Left cardiac atrium (tissue), 4 donors: ENCODE measurements around the gene KRT84. TPM values are rescaled to one million over a fixed set of nuclear protein-coding genes. Genes with fewer than 3 reads are reported as not detected.
A peak's percentile ranks its signal among the peaks of the same experiment; 100 is the strongest.

Source experiments
- ATAC-seq, 2 donors: fragments of 200-7000 bp; cut with Tn5 transposase; one replicate each; pipeline ENCODE4 v1.9.1; 2020; ENCODE audit warnings: mild to moderate bottlenecking in 2 of 2, moderate library complexity in 2 of 2
- DNase-seq: peaks from one replicate; pipeline ENCODE4 v3.0.0-alpha.2; 2020
- intact Hi-C, 2 donors: fragments of 100-400 bp; cut with DNase I; formaldehyde crosslinking; loops; one replicate each; pipeline versions ENCODE4 v1.14.1 to v1.15.1; 2022 to 2023
- long read RNA-seq: library from polyadenylated mRNA; unstranded; transcript quantifications from one replicate; pipeline ENCODE4 v2.0.0, GENCODE V29; 2021
- total RNA-seq, 2 donors: library from RNA; stranded (reverse); fragmentation: NEBNext Ultra II Directional; extraction: Animal tissue kit (Norgen Biotek cat#: 25700); gene quantifications; one replicate each; pipeline ENCODE4 v1.2.1, GENCODE V29; 2021
- donor health status: DM: no; HTN: yes; CAD: no.
- donor health status: DM: no; HTN: yes; CAD: no; lungs with severe emphysema.
- donor health status: DM: yes; HTN: yes; CAD: no.
- donor health status: Dilated cardiomyopathy.

KRT84 gene
- not detected for total RNA-seq
- long read RNA-seq: 0 reads

- intact Hi-C loops: no loop called here
- ATAC-seq (no peak), DNase-seq (no peak)
Observed at GRCh38 chr12:52385226-52385702, at the start of gene KRT84. Gene KRT84 (minus strand): TSS chr12:52385652. CDS start chr12:52385585, 67 bp downstream.

DNA sequence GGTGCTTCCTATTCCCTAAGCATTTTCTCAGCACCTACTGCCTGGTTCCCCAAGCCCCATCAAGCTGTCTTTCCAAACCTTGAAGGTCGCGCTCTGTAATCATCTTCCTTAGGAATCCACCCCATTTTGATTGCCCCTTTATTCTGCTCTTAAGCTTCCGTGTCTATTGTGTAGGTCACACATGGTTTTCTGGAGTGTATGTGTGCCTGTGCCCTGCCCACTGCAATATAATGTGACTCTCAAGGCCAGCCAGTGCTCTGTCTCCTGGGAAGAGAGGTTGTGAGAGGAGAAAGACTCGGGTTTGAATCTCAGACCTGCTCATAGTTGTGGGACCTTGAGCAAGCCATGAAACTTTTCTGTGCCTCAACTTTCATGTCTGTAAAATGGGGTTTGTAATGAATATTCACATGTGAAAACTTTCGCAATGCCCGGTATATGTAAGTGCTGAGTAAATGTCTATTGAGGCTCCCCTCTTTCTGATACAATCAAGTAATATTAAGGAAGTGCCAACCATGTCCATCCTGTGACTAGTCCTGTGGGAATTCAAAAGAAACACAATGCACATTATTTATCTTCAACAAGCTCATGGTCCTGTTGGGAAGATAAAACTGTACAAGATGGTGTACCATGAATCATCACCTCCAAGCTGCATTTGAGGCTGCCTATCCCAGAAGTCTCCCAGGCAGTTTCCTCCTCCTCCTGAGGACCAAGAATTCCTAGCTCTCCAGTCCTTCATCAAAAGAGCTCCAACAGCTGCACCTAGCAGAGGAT, 49.5 kb upstream of the KRT84 start:
- intact Hi-C loops: no loop called here
- no peak for ATAC-seq
- DNase-seq: no peak

DNA sequence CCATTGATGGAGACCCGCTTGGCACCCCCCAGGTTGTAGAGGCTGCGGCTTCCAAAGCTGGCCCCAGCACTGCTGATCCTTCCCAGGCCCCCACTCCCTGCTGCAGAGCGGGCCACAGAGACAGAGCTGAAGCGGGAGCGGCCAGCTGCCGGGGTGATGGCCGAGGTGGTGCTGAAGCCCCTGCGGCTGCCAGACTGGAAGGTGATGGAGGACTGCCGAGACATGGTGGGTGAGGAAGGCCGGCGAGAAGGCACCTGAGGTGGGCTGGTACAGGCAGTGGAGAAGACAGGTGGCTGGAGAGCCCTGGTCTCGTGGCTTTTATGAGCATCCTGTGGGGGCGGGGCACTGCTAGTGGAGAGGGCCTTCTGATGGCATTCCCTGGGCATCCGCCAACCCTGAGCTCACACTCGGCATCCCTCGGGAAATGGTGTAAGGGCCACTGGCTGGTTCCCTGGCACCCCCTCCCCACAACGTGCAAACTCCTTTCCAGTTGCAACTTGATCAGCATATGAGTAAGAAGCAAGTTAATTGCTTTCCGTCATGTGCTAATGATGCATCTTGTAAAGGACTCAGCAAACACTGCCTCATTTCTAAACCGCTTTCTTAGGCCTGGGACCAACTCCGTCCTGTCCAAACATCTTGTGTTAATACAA, 48.8 kb upstream of the KRT84 start, which contains the start of gene KRT75:
TSS of gene KRT75 (minus strand) at position 291 of the 653 bp plus-strand sequence. CDS start at position 224, 67 bp downstream.
- no peak for DNase-seq

DNA sequence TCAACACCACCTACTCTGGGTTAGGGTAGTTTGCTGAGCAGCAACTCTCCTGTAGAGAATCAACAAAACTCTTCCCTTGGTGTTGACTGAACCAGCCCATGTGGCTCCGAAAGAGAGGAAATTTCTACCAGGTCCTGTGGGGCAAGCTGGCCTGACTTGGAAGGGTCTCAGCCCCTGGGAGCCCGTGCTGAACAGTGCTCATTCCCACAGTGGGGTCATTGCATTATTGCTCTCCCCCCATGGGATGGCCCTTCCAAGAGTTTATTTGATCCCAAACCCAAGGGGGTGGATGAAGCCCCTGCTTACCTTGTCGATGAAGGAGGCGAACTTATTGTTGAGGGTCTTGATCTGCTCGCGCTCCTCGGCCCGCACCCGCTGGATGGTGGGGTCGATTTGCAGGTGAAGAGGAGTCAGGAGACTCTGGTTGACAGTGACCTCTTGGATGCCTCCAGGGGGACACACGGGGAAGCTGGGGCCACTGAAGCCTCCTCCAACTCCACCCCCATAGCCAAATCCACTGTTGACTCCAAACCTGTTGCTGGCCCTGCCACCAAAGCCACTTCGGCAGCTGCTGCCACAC, 48.1 kb upstream of the KRT84 start:
- DNase-seq (no peak), ATAC-seq (no peak)
- intact Hi-C loops: no loop called here

More for the DNA sequence above, 48.8 kb upstream of the KRT84 start, which contains the start of gene KRT75:
- intact Hi-C loops: no loop called here
- no peak for ATAC-seq

DNA sequence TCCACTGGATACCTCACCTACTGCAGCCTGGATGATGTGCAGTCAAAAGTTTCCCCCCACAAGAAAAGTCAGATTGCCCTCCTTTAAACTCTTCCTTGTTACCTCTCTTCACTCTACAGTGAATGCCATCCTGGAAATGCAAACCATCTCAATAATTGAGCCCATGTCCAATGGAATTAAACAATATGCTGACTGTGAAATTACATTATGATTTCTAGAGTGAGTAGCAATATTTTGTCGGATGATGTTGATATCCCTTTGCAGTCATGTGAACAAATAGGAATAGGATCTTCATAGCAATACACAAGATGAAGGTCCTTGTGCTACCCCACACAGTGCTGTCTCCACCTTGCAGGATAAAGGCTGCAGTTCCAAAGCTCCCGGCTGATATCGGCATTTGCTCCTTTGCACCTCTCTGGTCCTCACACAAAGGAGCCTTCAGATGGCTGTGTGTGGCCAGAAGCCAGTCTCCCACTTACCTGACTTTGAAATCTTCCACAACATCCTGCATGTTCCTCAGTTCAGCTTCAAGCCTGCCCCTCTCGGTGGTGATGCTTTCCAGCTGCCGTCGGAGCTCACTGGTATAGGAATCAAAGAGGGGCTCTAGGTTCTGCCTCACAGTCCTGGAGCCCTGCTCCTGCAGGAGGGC, 47.2 kb upstream of the KRT84 start:
- DNase-seq (no peak), ATAC-seq (no peak)
- intact Hi-C loops: no loop called here

- DNase-seq: no peak
- intact Hi-C loops: no loop called here
- no peak for ATAC-seq
Observed at GRCh38 chr12:52428121-52428520, 42.7 kb upstream of the KRT84 start.

DNA sequence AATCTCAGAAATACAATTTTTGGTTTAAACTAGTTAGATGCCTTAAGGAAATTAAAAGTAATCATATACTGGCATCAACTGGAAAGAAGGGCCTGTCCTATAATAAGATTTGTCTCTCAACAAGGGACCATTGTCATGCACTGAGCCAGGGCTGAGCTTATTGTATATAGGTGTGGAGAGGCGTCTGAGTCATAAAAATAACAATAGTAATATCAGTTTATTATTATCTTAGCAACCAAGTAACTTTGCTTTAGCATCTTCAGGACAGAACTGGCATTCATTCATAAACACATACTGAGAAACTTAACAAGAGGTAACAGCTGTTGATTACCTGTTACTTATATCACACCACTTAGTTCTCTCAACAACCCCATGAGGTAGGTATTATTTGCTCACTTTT, 41.6 kb upstream of the KRT84 start:
- intact Hi-C loops: no loop called here
- ATAC-seq (no peak), DNase-seq (no peak)

- no peak for DNase-seq
- ATAC-seq: no peak
- intact Hi-C loops: no loop called here
Observed at GRCh38 chr12:52426034-52426433, 40.6 kb upstream of the KRT84 start.

DNA sequence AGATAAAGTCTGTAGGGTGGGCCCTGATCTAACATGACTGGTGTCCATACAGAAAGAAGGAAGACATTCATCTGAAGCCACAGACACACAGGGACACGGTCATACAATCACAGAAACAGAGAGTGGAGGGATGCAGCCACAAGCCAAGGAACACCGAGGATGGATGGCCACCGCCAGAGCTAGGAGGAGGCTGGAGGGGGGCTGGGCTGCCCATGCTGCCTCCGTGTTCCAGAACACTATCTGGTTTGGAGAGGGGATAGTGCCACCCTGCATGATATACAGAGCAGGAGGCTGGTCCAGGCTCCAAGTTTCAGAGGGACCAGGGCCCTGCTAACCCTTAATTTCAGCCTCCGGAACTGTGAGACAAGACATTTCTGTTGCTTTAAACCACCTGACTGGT, 40.0 kb upstream of the KRT84 start:
- intact Hi-C loops: no loop called here
- ATAC-seq (no peak), DNase-seq (no peak)

DNA sequence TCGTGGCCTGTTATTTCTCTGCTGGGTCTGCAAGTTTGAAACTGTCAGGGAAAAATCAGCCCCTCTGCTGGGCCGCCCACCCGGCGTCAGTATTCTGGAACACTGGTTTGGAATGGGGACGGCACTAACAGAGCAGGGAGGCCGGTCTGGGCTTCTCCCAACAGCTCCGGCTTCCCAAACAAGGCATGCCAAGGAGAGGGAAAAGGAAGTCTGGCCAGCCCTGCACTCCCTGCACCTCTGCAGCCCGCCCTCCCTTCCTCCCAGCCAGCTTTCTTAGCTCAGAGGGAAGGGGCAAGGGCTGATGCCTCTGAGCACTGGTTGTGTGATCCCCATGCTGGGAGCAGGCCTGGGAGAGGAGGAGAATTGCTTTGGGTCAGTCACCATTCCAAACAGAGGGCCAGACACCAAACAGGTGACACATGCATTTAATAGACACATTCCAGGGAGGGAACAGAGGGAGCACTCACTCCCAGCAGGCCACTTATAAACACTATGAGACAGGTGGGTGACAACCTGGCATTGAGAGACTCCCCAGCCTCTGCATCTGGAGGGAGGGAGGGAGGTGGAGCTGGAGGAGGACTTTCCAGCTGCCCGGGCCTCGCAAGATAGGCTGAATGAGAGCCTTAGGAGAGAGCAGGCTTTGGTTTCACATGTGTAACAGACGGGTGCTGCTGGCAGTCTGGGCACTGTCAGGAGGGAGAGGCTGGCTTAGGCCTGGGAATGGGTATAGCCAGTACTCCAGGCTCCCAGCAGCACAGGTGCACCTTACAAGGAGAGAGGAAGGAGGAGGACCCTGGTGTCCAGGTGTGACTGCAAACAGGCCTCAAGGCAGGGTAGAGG, 38.4 kb upstream of the KRT84 start:
- no peak for DNase-seq
- peak; percentile 82 for ATAC-seq
- intact Hi-C loops: no loop called here

GRCh38 chr12:52423035-52423434, 37.6 kb upstream of the KRT84 start:
- DNase-seq (no peak), ATAC-seq (peak in 1 of 2 donors; percentile 50)
- intact Hi-C loops: no loop called here

DNA sequence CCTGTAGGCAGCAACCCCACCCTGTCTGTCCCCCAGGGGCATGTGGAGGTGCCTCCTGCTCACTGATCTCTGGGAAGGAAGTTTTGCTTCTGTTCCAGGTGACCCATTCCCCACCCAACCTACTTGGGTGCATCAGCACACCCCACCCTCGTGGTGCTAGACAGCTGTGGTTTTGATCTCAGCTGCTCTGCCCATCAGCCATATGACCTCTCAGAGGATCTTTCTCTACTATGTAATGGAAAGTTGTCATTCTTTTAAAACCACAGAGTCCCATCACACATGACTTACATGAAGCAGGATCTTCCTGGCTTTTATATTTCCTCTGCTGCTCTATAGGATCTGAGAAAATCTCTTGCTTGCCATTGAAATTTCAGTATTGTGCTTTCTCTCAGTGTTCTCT, 34.2 kb upstream of the KRT84 start:
- intact Hi-C loops: no loop called here
- DNase-seq (no peak), ATAC-seq (no peak)

DNA sequence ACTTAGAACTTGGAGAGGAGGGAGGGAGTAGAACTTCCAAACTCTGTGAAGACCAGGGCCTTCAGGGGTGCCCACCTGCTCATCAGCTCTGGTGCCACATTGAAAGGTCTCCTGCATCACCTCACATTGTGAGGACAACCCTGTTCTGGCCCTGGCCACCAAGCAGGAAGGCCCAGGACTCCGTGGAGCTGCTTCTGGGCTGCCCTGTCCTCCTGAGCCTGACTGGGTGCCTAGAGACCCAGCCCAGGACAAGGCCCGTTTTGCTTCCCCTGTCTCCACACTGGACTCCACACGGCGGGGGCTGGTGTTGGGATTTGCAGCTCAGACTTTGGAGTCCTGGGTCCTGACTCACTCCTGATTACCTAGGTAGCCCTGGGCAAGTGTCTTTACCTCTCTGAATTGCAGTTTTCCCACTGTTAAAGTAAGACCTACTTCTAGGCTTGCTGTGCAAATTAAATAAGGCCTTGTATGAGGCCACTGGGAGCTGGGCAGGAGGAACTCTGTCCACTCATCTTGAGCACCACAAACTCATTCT, 33.2 kb upstream of the KRT84 start:
- ATAC-seq: no peak
- intact Hi-C loops: no loop called here
- DNase-seq: no peak

DNA sequence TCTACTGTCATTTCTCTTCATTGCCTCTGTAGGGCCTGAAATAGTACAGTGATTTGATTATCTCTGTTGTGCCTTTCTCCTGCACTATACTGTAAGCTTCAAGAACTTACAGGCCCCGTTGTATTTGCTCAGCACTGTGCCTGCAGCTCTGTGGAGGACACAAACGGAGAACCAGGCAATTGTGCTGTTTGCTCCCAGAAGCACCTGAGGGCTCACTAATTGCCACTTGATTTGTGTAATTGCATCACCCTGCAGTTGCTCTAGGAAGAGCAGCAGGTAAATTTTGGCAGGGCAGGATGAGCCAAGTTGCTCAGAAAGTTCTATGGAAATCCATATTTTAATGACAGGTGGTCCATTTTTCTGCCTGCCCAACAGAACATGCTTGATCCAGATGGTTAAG, 32.3 kb upstream of the KRT84 start:
- intact Hi-C loops: no loop called here
- DNase-seq (no peak), ATAC-seq (no peak)

DNA sequence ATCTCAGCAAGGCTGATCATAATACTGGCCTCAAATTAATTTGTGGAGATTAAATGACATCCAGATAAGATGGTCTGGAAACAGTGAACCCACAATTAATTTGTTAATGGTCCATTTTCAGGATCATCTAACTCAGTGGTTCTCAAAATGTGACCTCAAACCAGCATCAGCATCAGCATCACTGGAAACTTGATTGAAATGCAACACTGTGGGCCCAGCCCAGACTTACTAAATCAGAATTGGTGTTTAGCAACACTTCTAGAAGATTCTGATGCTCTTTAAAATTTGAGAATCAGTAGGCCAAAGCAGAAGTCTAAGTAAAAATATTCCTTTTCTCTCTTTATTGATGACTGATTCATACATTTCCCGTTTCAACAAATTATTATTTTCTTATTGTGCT, 31.3 kb upstream of the KRT84 start:
- intact Hi-C loops: no loop called here
- DNase-seq: no peak
- peak in 1 of 2 donors; percentile 60 for ATAC-seq

GRCh38 chr12:52415870-52416750, 30.7 kb upstream of the KRT84 start:
- DNase-seq: peak; percentile 46
- intact Hi-C loops: no loop called here

DNA sequence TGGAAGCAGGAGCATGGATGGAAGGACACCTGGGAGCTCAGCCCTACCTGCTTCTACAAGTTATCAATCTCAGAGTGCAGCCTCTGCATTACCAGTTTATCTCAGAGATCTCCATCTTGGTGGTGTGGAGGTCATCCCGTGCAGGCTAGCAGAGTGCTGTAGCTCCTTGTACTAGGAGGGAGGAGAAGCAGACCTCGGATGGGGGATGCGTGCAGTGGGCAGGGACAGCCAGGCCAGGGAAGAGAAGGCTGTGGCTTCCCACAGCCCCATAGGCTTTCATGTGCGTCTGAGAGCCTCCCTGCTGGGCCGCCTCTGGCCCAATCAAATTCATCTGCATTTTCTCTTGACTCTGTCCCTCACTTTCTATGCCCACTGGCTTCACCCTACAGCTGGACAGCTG, 29.5 kb upstream of the KRT84 start:
- no peak for ATAC-seq
- no peak for DNase-seq
- intact Hi-C loops: no loop called here

More at GRCh38 chr12:52415870-52416750, 30.7 kb upstream of the KRT84 start:
- ATAC-seq: peak; percentile 89
